Endothelial cell of umbilical vein (primary cell): ENCODE results near the gene ITSN1. TPM values are rescaled to one million over a fixed set of nuclear protein-coding genes. Genes with fewer than 3 reads are reported as not detected.

Experiments
- BruUV-seq: library from RNA; stranded (reverse); fragments of 400-500 nt; replicated peaks from 2 replicates; lab custom pipeline; 2021; lab: Mats Ljungman, UMichigan
- CTCF ChIA-PET: fragments of 300-600, 350-600 bp; sonication (Branson Sonifier 250); formaldehyde crosslinking; loops from one replicate; lab custom pipeline; 2021; ENCODE audit warnings: antibody characterized with exemption, inconsistent platforms; lab: Charles Lee
- POLR2A ChIA-PET: fragments of 300-600, 350-600 bp; sonication (Branson Sonifier 250); formaldehyde crosslinking; loops from one replicate; lab custom pipeline; 2021; ENCODE audit warnings: antibody characterized with exemption, inconsistent platforms; lab: Charles Lee
- DNase-seq: peaks from one replicate; pipeline ENCODE4 v3.0.0-alpha.2; 2011; ENCODE audit warnings: low read depth, low spot score
- FAIRE-seq: peaks from 2 replicates; lab custom pipeline; 2011; peaks lifted over from hg19 to GRCh38; lab: Jason Lieb, UNC
- H2AFZ ChIP-seq: 2 replicates; pipeline ENCODE4 v1.6.0; 2012; ENCODE audit warnings: low read depth, low read length, control low read depth, inconsistent platforms
- H3K27ac ChIP-seq: 2 replicates; pipeline ENCODE4 v1.5.1; 2011; ENCODE audit warnings: low read depth, mild to moderate bottlenecking, control low read depth, low read length, moderate library complexity; ENCODE audit not compliant: insufficient read depth
- H3K27me3 ChIP-seq, 2 experiments: 2 replicates each; pipeline versions ENCODE4 v1.6.0 to v1.6.1; 2011; ENCODE audit warnings: low read length in 2 of 2, mixed read lengths in 1 of 2; ENCODE audit not compliant: control insufficient read depth in 2 of 2, insufficient read depth in 2 of 2
- H3K36me3 ChIP-seq, 2 experiments: 2 replicates in 1 of 2; 3 replicates in 1 of 2; pipeline ENCODE4 v1.5.1; 2011; ENCODE audit warnings: low read length in 2 of 2, mild to moderate bottlenecking in 1 of 2, moderate library complexity in 1 of 2; ENCODE audit not compliant: control insufficient read depth in 2 of 2, insufficient read depth in 2 of 2; ENCODE audit errors: extremely low read depth in 1 of 2
- H3K4me1 ChIP-seq: 3 replicates; pipeline ENCODE4 v1.5.1; 2011; ENCODE audit warnings: mild to moderate bottlenecking, low read length; ENCODE audit not compliant: control insufficient read depth, insufficient read depth; ENCODE audit errors: extremely low read depth
- H3K4me2 ChIP-seq: 2 replicates; pipeline ENCODE4 v1.6.1; 2011; ENCODE audit warnings: low read length, control low read depth, mixed read lengths; ENCODE audit not compliant: insufficient read depth
- H3K4me3 ChIP-seq, 3 experiments: fragments of 200-600 bp in 1 of 3; sonication (generic), shearing (Covaris generic) in 1 of 3; replicated peaks in 1 of 3; 2 replicates each; pipeline ENCODE4 v1.5.1; 2011 to 2016; ENCODE audit warnings: control low read depth in 3 of 3, low read length in 3 of 3, mild to moderate bottlenecking in 2 of 3, inconsistent platforms in 1 of 3, low read depth in 1 of 3, moderate library complexity in 1 of 3; ENCODE audit not compliant: insufficient read depth in 1 of 3
- H3K79me2 ChIP-seq: 2 replicates; pipeline ENCODE4 v1.6.0; 2012; ENCODE audit warnings: low read length, inconsistent platforms; ENCODE audit not compliant: control insufficient read depth, insufficient read depth
- H3K9ac ChIP-seq: replicated peaks from 2 replicates; pipeline ENCODE3; 2011; ENCODE audit warnings: low read length, control low read depth; ENCODE audit not compliant: insufficient read depth; ENCODE audit errors: extremely low read depth
- H3K9me1 ChIP-seq: replicated peaks from 3 replicates; pipeline ENCODE4 v1.6.0; 2011; ENCODE audit warnings: mild to moderate bottlenecking, low read length; ENCODE audit not compliant: control insufficient read depth, insufficient read depth; ENCODE audit errors: extremely low read depth
- H3K9me3 ChIP-seq: replicated peaks from 2 replicates; pipeline ENCODE4 v1.5.1; 2012; ENCODE audit warnings: low read length, inconsistent platforms; ENCODE audit not compliant: control insufficient read depth, insufficient read depth
- H4K20me1 ChIP-seq: replicated peaks from 2 replicates; pipeline ENCODE3; 2011; ENCODE audit warnings: mild to moderate bottlenecking, low read length; ENCODE audit not compliant: control insufficient read depth, insufficient read depth; ENCODE audit errors: extremely low read depth
- CTCF ChIP-seq, 2 donors: IDR thresholded peaks; 1 replicate in 1 of 2; 2 replicates in 1 of 2; pipeline ENCODE4 v1.5.1; 2011; ENCODE audit warnings: low read length in 2 of 2, mild to moderate bottlenecking in 2 of 2, moderate library complexity in 2 of 2, control low read depth in 1 of 2, inconsistent platforms in 1 of 2, low read depth in 1 of 2; ENCODE audit not compliant: insufficient read depth in 1 of 2; ENCODE audit errors: extremely low read depth in 1 of 2
- FOS ChIP-seq: IDR thresholded peaks from 2 replicates; pipeline ENCODE4 v1.6.1; 2011; ENCODE audit warnings: mild to moderate bottlenecking, low read length, moderate library complexity, borderline replicate concordance; ENCODE audit not compliant: insufficient read depth
- GATA2 ChIP-seq: IDR thresholded peaks from 2 replicates; pipeline ENCODE4 v1.7.0; 2011; ENCODE audit warnings: low read depth, mild to moderate bottlenecking, moderate library complexity, mixed read lengths, low read length; ENCODE audit not compliant: insufficient read length, insufficient read depth
- JUN ChIP-seq: IDR thresholded peaks from 2 replicates; pipeline ENCODE4 v1.6.1; 2011; ENCODE audit warnings: borderline replicate concordance, low read depth; ENCODE audit not compliant: insufficient read length, insufficient read depth
- MAX ChIP-seq: IDR thresholded peaks from 2 replicates; pipeline ENCODE4 v1.6.1; 2011; ENCODE audit not compliant: insufficient read depth, insufficient read length
- POLR2AphosphoS5 ChIP-seq: IDR thresholded peaks from 2 replicates; pipeline ENCODE4 v1.6.1; 2012; ENCODE audit warnings: low read depth, mild to moderate bottlenecking, control low read depth, low read length, moderate library complexity; ENCODE audit not compliant: insufficient read depth
- dilution Hi-C: fragments of 300-500 bp; cut with MboI; formaldehyde crosslinking; loops from one replicate; pipeline ENCODE4 v1.15.0; 2019; ENCODE audit warnings: low sequenced_read_pairs; ENCODE audit not compliant: extremely low pct_ligation_motif_present
- intact Hi-C: fragments of 100-400 bp; cut with micrococcal nuclease; formaldehyde crosslinking; loops from one replicate; pipeline ENCODE4 v1.10.0; 2022
- polyA plus RNA-seq, 4 experiments: library from polyadenylated mRNA; depleted of rRNA in 3 of 4; stranded (reverse) in 3 of 4; unstranded in 1 of 4; fragments of >200 nt; gene quantifications; 2 replicates each; pipeline versions ENCODE4 v1.2.1 to v1.2.3, GENCODE V29; 2011 to 2012; ENCODE audit warnings: missing spikeins in 1 of 4
- total RNA-seq: library from RNA; stranded (reverse); gene quantifications from 2 replicates; pipeline ENCODE4 v1.2.3, GENCODE V29; 2021

ITSN1 gene
- total and polyA plus RNA-seq, 2 donors (not counting 3 experiments of a cell fraction or from before 2014, with no cell fraction given) = 72.2 to 86.8 TPM

GRCh38 chr21:33899199-33899598, 256.9 kb downstream of the ITSN1 start:
- H4K20me1 ChIP-seq = no peaks in the 10 kb centered on the region
- intact Hi-C loops = loop anchor here (5.0 kb wide), 1 partner anchor 312 kb away; the partner anchor contains the start of gene DONSON
- H3K4me1 ChIP-seq = peaks cover 30% of the 10 kb centered on the region
- TF ChIP-seq GATA2 (no peak), CTCF (IDR thresholded peaks at IDR 0.05; ENCODE audit: extremely low read depth in 1 of 2, insufficient read depth in 1 of 2, low read depth in 1 of 2, low read length in 2 of 2) (no peak), POLR2AphosphoS5 (no peak), MAX (no peak), FOS (no peak), JUN (no peak)
- no peaks in the 10 kb centered on the region for H3K9me1 ChIP-seq
- dilution Hi-C loops = no loop called here
- no peak overlapping the region for H3K9ac ChIP-seq
- H3K4me2 ChIP-seq = no peak overlapping the region
- peak overlapping the region; percentile 13 for H3K27ac ChIP-seq
- H3K79me2 ChIP-seq = no peaks in the 10 kb centered on the region
- BruUV-seq = no TSS peak
- peak overlapping the region; percentile 22 for H2AFZ ChIP-seq
- H3K36me3 ChIP-seq = peaks cover 3 to 12% of the 10 kb centered on the region in 2 experiments
- peak; percentile 28 for DNase-seq
- no peaks in the 10 kb centered on the region for H3K9me3 ChIP-seq
- H3K27me3 ChIP-seq = no peaks in the 10 kb centered on the region
- ChIA-PET CTCF (interaction anchor here (0.6 to 1.4 kb wide), 3 partner anchors 9 to 294 kb away, joined by 3 to 5 read pairs (median 3); no protein-coding TSS in a partner anchor), POLR2A (no interaction called here)
- H3K4me3 ChIP-seq = no peak overlapping the region
- FAIRE-seq = peak; percentile 4
